Neural progenitor cell (in vitro differentiated cells): ENCODE measurements around the gene FASLG.

ENCODE experiments used
- EZH2 ChIP-seq: fragments of 200-600 bp; sonication (generic); IDR thresholded peaks from 2 replicates; pipeline ENCODE4 v1.6.1; 2017; ENCODE audit warnings: antibody characterized with exemption, mild to moderate bottlenecking, moderate library complexity
- TF ChIP-seq, protein P1 (sequence below): fragments of 200-600 bp; sonication (generic); IDR thresholded peaks from 2 replicates; pipeline ENCODE4 v1.5.1; 2017; ENCODE audit warnings: antibody characterized with exemption, mild to moderate bottlenecking

DNA sequence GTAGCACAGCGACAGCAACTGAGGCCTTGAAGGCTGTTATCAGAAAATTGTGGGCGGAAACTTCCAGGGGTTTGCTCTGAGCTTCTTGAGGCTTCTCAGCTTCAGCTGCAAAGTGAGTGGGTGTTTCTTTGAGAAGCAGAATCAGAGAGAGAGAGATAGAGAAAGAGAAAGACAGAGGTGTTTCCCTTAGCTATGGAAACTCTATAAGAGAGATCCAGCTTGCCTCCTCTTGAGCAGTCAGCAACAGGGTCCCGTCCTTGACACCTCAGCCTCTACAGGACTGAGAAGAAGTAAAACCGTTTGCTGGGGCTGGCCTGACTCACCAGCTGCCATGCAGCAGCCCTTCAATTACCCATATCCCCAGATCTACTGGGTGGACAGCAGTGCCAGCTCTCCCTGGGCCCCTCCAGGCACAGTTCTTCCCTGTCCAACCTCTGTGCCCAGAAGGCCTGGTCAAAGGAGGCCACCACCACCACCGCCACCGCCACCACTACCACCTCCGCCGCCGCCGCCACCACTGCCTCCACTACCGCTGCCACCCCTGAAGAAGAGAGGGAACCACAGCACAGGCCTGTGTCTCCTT, at the start of gene FASLG:
- TF ChIP-seq, protein P1, sequence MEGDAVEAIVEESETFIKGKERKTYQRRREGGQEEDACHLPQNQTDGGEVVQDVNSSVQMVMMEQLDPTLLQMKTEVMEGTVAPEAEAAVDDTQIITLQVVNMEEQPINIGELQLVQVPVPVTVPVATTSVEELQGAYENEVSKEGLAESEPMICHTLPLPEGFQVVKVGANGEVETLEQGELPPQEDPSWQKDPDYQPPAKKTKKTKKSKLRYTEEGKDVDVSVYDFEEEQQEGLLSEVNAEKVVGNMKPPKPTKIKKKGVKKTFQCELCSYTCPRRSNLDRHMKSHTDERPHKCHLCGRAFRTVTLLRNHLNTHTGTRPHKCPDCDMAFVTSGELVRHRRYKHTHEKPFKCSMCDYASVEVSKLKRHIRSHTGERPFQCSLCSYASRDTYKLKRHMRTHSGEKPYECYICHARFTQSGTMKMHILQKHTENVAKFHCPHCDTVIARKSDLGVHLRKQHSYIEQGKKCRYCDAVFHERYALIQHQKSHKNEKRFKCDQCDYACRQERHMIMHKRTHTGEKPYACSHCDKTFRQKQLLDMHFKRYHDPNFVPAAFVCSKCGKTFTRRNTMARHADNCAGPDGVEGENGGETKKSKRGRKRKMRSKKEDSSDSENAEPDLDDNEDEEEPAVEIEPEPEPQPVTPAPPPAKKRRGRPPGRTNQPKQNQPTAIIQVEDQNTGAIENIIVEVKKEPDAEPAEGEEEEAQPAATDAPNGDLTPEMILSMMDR: no peak
- no peak for TF ChIP-seq EZH2
